Measurements from ENCODE around the gene ATP1B1. TPM values are rescaled to one million over a fixed set of nuclear protein-coding genes. Genes with fewer than 3 reads are reported as not detected.

Gene ATP1B1
- total and polyA plus RNA-seq, 2 of the 13 experiments (the other 11 are each of a cell fraction or from before 2014, with no cell fraction given): 134 to 135 TPM

DNA sequence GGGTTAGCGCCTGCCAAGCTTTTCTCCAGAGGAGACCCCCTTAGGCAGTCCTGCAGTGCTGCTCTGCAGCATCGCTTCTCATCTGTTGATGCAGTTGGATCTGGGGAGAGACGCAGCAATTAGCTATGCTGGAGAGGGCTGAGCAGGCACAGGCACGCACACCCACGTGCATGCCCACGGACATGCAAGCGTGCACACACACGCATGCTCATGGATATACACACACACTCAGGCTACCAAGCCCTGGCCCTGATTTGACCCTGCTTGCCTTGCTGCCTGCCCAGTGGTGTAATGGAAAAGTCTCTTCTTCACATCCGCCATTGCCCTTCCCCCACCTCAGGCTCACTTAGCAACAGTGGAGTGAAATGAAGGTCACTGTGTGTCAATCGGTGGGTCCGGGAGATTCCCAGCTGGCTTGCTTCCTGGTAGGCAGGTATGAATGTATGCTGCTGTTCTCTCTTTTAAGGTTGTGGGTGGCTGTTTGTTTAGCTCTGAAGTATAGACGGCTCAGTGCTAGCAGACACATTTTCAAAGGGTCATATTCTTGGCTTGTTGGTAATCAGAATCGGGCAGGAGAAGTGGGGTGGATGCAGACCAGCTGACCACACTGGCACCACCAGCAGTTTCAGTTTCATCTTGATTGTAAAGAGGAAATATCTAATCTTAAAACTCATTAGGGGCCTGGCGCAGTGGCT, 9.5 kb downstream of the ATP1B1 start (continued):
- TF ChIP-seq, protein P1, sequence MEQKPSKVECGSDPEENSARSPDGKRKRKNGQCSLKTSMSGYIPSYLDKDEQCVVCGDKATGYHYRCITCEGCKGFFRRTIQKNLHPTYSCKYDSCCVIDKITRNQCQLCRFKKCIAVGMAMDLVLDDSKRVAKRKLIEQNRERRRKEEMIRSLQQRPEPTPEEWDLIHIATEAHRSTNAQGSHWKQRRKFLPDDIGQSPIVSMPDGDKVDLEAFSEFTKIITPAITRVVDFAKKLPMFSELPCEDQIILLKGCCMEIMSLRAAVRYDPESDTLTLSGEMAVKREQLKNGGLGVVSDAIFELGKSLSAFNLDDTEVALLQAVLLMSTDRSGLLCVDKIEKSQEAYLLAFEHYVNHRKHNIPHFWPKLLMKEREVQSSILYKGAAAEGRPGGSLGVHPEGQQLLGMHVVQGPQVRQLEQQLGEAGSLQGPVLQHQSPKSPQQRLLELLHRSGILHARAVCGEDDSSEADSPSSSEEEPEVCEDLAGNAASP (CRISPR knock-in tag; IDR thresholded peaks at IDR 0.05; ENCODE audit: borderline replicate concordance): peak; percentile 92; the same call in 1 of the 2 replicates
- TF ChIP-seq ZNF333 (CRISPR knock-in tag; IDR thresholded peaks at IDR 0.05; ENCODE audit: borderline replicate concordance) (no peak), ASH2L (IDR thresholded peaks at IDR 0.05; ENCODE audit: insufficient read length, low read depth, low read length) (peak; percentile 35), DBP (CRISPR knock-in tag; IDR thresholded peaks at IDR 0.05; ENCODE audit: not compliant biosample characterization) (no peak), SMC3 (IDR thresholded peaks at IDR 0.05; ENCODE audit: low read length) (no peak; the same call in 1 of the 2 replicates), ZNF557 (CRISPR knock-in tag; IDR thresholded peaks at IDR 0.05) (no peak), ATF7 (IDR thresholded peaks at IDR 0.05) (peak; percentile 44), ATF7 (CRISPR knock-in tag; IDR thresholded peaks at IDR 0.05) (peak; percentile 63; the same call in 1 of the 2 replicates), RFXANK (CRISPR knock-in tag; IDR thresholded peaks at IDR 0.05) (peak; percentile 38; the same call in 1 of the 2 replicates), SP5 (CRISPR knock-in tag; IDR thresholded peaks at IDR 0.05; ENCODE audit: borderline replicate concordance, low read depth) (peak; percentile 42; the same call in 1 of the 2 replicates), U2AF1 (optimal IDR thresholded peaks at IDR 0.05; ENCODE audit: low read depth, low read length) (no peak), ZFP82 (CRISPR knock-in tag; IDR thresholded peaks at IDR 0.05; ENCODE audit: borderline replicate concordance) (no peak), ZNF563 (CRISPR knock-in tag; IDR thresholded peaks at IDR 0.05) (peak; percentile 46; the same call in 1 of the 2 replicates), SP2 (CRISPR knock-in tag; IDR thresholded peaks at IDR 0.05) (no peak), EZH2 (conservative IDR thresholded peaks at IDR 0.05; ENCODE audit: low read depth, low read length) (no peak), ZNF562 (CRISPR knock-in tag; IDR thresholded peaks at IDR 0.05; ENCODE audit: borderline replicate concordance) (no peak), ZNF549 (CRISPR knock-in tag; IDR thresholded peaks at IDR 0.05) (no peak), YEATS4 (CRISPR knock-in tag; IDR thresholded peaks at IDR 0.05; ENCODE audit: borderline replicate concordance) (0 out of 2 replicates have a peak, but pooled peaks have one; percentile 54), SAFB2 (CRISPR knock-in tag; IDR thresholded peaks at IDR 0.05; ENCODE audit: borderline replicate concordance, low read depth) (peak; percentile 57; the same call in 1 of the 2 replicates), PHF5A (CRISPR knock-in tag; IDR thresholded peaks at IDR 0.05; ENCODE audit: low read depth, unreplicated experiment) (peak; percentile 54), FOXC1 (CRISPR knock-in tag; IDR thresholded peaks at IDR 0.05; ENCODE audit: borderline replicate concordance) (no peak), ZNF260 (CRISPR knock-in tag; IDR thresholded peaks at IDR 0.05; ENCODE audit: borderline replicate concordance, low read depth) (no peak), MED1 (CRISPR knock-in tag; IDR thresholded peaks at IDR 0.05) (peak; percentile 91), ZFP36 (IDR thresholded peaks at IDR 0.05; ENCODE audit: borderline replicate concordance, low read depth, low read length, partially characterized antibody) (no peak), RCOR2 (CRISPR knock-in tag; IDR thresholded peaks at IDR 0.05) (peak; percentile 76), NONO (IDR thresholded peaks at IDR 0.05) (no peak), NONO (CRISPR knock-in tag; conservative IDR thresholded peaks at IDR 0.05) (0 out of 2 replicates have a peak, but pooled peaks have one; percentile 28), MBNL3 (CRISPR knock-in tag; conservative IDR thresholded peaks at IDR 0.05) (no peak), REPIN1 (CRISPR knock-in tag; IDR thresholded peaks at IDR 0.05; ENCODE audit: borderline replicate concordance, low read depth) (peak; percentile 81; the same call in 1 of the 2 replicates)
